Stimulated activated CD4-positive, alpha-beta T cell treated with anti-CD3 and anti-CD28 coated beads, Interleukin-2, amount 100 ng/mL, for 4 hours (primary cell): ENCODE measurements around the gene ATP6V0E2.

ENCODE experiments used
- DNase-seq: peaks from one replicate; pipeline ENCODE4 v3.0.0-alpha.2; 2020; ENCODE audit warnings: low read depth

Gene ATP6V0E2

GRCh38 chr7:149864023-149864422 lies 9.7 kb upstream of the ATP6V0E2 start:
- no peak for DNase-seq

- DNase-seq: no peak
Measured at GRCh38 chr7:149864751-149865150, 9.0 kb upstream of the ATP6V0E2 start.

- no peak for DNase-seq
Measured at GRCh38 chr7:149865437-149865836, 8.3 kb upstream of the ATP6V0E2 start.

GRCh38 chr7:149866139-149866778 lies 7.5 kb upstream of the ATP6V0E2 start:
- no peak for DNase-seq

GRCh38 chr7:149866779-149867447 lies 6.9 kb upstream of the ATP6V0E2 start:
- DNase-seq: no peak

GRCh38 chr7:149867762-149868622 lies 5.8 kb upstream of the ATP6V0E2 start:
- DNase-seq: no peak

GRCh38 chr7:149868623-149869290 lies 5.0 kb upstream of the ATP6V0E2 start:
- no peak for DNase-seq

- no peak for DNase-seq
Measured at GRCh38 chr7:149869291-149869650, 4.5 kb upstream of the ATP6V0E2 start.

GRCh38 chr7:149869867-149870266 lies 3.9 kb upstream of the ATP6V0E2 start:
- no peak for DNase-seq

GRCh38 chr7:149870274-149870673 lies 3.5 kb upstream of the ATP6V0E2 start:
- no peak for DNase-seq

GRCh38 chr7:149870701-149871483 lies 2.9 kb upstream of the ATP6V0E2 start:
- no peak for DNase-seq

- DNase-seq: no peak
Measured at GRCh38 chr7:149871576-149871975, 2.2 kb upstream of the ATP6V0E2 start.

GRCh38 chr7:149872419-149873073 lies 1.2 kb upstream of the ATP6V0E2 start:
- DNase-seq: no peak

GRCh38 chr7:149873970-149874643 lies 338 bp downstream of the ATP6V0E2 start:
- no peak for DNase-seq

- DNase-seq: no peak
Measured at GRCh38 chr7:149874644-149875028, 867 bp downstream of the ATP6V0E2 start.

GRCh38 chr7:149875396-149875795 lies 1.6 kb downstream of the ATP6V0E2 start:
- DNase-seq: no peak

- no peak for DNase-seq
Measured at GRCh38 chr7:149877890-149878522, 4.2 kb downstream of the ATP6V0E2 start.

GRCh38 chr7:149878523-149878921 lies 4.8 kb downstream of the ATP6V0E2 start:
- DNase-seq: no peak

- no peak for DNase-seq
Measured at GRCh38 chr7:149879271-149879743, 5.5 kb downstream of the ATP6V0E2 start.
